Measurements from ENCODE around the gene GARIN5B.
A peak's percentile ranks its signal among the peaks of the same experiment; 100 is the strongest.
"Not testable (repeated sequence)": the region's sequence is repeated elsewhere in the genome, so short reads cannot be mapped to it uniquely, and the experiment has no call there.

GARIN5B gene

GRCh38 chr19:55346725-55347441, 16.2 kb downstream of the GARIN5B start:
- DNase-seq: no peak

DNA sequence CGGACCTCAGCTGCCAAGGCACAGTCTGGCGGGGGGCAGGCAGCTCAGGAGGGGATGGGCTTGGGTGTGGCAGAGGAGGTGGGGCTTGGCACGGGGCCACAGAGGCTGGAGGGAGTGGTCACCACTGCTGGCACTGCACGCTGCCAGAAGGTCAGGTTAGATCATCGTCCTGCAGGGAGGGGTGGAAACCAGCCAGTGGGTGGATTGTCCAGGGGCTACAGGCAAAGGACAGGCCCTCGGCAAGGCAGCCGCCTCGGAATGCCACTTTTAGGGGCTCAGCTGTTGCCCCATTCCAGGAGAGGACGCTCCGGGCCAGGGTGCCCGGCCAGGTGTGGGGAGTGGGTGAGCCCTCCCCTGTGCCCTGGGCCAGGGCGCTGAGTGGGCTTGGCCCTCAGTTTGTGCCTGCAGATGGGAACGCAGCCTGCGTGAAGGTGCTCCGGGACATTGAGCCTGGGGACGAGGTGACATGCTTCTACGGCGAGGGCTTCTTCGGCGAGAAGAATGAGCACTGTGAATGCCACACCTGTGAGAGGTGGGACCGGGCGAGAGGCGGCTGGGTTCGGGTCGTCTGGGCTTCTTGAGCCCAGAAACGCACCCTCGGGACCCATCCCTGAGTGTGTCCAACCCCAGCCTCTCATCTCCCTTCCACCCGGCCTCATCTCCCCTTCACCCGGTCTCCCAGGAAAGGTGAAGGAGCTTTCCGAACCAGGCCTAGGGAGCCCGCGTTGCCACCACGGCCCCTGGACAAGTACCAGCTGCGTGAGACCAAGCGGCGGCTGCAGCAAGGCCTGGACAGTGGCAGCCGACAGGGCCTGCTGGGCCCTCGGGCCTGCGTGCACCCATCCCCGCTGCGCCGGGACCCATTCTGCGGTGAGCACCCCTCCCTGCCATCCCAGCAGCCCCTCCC, 17.0 kb downstream of the GARIN5B start:
- DNase-seq: no peak

GRCh38 chr19:55345101-55345817, 17.8 kb downstream of the GARIN5B start:
- DNase-seq: no peak

GRCh38 chr19:55344444-55344843, 18.6 kb downstream of the GARIN5B start:
- no peak for DNase-seq

DNA sequence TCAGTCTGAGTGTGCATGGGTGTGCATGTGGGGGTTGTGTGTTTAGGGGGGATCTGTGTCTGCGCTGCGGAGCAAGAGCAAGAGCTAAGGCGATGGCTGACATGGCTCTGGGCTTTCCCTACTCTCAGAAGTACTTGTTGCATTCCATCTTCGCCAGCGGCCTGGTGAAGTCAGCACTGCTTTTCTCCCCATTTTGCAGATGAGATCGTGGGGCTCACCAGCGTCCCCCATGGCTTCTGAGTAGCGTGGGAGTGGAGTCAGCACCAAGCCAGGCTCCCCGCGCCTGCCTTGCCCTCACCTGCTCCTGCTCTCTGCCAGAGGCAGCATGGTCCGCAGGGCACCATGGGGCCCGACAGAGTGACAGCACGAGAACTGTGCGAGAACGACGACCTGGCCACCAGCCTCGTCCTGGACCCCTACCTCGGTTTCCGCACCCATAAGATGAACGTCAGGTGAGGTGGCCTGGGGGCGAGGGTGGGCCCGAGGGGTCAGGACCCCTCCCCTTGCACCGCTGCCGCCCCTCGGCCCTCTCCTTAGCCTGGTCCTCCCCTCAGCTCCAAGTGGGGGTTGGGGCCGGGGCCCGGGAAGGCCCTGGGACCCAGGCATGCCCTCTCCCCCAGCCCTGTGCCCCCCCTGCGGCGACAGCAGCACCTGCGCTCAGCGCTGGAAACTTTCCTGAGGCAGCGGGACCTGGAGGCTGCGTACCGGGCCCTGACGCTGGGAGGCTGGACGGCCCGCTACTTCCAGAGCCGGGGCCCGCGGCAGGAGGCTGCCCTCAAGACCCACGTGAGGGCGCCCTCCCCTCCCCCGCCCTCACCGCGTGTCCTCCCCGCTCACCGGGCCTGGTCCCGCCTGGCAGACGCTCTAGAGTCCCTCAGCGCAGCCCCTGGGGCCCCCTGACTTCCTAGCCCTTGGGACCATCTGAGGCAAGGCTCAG, 21.2 kb downstream of the GARIN5B start:
- DNase-seq: no peak

- peak; percentile 78 for DNase-seq
Observed at GRCh38 chr19:55341171-55341588, 21.9 kb downstream of the GARIN5B start.

DNA sequence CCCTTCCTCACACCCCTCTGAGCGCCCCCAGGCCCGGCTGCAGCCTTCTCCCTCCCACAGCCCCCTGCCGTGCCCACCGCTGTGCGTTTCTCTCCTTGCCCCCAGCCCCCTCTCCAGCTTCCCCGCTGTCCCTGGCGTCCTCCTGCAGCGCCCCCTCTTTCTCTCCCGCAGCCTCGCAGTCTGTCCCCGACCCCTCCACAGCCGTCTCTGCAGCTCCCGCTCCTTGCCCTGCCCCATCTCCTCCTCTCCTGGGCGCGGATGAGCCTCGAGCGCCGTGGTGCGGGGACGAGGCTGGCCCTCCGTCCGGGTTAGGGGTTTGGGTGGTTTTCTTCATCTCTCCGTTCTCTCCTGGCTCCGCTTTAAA, 22.3 kb downstream of the GARIN5B start:
- peak; percentile 38 for DNase-seq

DNA sequence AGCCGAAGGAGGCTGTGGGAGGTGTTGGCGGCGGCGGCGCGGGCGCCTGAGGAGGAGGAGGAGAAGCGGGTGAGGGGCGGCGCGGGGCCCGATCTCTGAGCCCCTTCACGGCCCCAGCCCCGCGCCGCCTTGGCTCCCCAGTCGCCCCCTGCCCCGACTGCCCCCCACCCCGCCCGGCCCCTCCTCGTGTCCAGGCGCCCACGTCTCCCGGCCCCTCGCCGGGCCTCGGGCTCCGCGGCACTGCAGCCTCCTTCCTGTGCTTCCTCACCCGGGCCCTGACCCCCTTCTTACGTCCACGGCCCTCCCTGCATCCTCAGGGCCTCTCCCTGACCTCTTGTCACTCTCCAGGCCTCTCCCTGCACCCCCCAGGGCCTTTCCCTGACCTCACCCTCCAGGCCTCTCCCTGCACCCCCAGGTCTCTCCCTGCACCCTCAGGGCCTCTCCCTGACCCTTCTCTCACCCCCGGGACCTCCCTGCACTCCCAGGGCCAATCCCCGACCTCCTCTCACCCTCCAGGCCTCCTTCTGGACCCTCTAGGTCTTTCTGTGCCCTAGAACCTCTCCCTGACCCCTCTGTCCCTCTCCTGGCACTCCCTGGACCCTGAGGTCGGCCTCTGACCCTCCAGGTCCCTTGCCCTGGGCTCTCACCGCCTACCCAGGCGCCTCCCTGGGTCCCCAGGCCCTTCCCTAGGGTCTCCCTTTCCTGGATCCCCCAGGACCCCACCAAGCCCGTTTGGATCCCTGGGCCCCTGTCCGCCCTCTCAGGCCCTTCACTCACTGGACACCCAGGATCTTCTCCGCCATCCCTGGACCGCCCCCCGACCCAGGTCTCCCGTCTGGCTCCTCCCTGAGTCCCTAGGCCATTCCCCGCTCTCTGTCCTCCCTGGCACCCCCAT, 22.9 kb downstream of the GARIN5B start:
- DNase-seq: peak; percentile 41

- DNase-seq: peak; percentile 100
Observed at GRCh38 chr19:55339105-55339888, 23.8 kb downstream of the GARIN5B start, which contains the start of gene KMT5C. TSS of gene KMT5C (plus strand) at chr19:55339876. CDS start at chr19:55341937, 2,061 bp downstream.

DNA sequence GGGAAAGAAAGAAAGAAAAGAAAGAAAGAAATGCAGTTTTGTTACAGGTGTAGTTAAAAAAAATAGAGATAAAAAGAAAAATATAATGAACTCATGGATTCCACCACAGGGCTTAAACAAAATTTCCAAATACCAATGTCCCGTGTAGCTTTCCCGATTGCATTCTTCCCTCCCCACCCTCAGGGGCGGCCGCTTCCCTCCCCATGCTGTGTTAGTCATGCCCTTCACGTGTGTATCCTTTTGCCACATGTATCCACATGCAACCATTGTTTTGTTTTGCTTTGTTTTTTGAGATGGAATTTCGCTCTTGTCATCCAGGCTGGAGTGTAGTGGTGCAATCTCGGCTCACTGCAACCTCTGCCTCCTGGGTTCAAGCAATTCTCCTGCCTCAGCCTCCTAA, 27.0 kb downstream of the GARIN5B start:
- DNase-seq: no peak

DNA sequence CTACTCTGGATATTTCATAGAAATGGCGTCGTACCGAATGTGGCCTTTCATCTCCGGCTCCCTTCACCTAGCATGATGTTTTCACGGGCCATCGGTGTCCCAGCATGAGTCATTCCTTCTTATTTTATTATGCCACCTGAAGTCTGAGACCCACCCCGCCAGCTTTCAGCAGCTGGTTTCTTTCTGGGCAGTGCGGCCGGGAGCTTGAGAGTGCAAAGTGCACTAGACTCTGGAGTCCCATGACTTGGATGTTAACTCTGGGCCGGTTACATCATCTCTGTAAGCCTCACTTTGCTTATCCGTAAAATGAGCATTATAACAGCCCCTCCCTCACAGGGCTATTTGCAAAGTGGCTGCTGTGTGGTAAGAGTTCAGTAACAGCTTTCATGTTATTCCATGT, 29.2 kb downstream of the GARIN5B start:
- no peak for DNase-seq

- not testable (repeated sequence) for DNase-seq
Observed at GRCh38 chr19:55329791-55330190, 33.3 kb downstream of the GARIN5B start.

GRCh38 chr19:55328774-55329318, 34.2 kb downstream of the GARIN5B start:
- DNase-seq: not testable (repeated sequence)

GRCh38 chr19:55325172-55325571, 37.9 kb downstream of the GARIN5B start, which contains the start of gene TMEM150B:
TSS of gene TMEM150B (minus strand) at chr19:55325341. CDS start at chr19:55321036, 4,305 bp downstream.
- peak; percentile 63 for DNase-seq

DNA sequence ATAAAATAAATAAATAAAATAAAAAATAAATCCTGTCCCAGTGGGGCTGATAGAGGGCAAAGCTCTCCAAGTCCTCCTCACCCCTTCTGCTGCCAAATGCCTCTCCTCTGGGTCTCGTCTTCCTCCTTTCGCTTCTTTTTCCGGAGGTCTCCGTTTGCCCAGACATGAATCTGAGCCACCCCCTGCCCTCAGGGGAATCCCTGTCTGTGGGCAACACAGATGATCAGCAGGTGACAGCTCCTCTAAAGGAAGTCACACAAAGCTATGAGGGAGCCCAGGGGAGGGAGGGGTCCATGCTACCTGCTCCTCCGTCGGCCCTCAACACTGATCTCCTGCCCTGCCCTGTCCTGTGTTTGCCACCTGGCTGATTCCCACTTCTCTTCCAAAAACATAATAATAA, 38.4 kb downstream of the GARIN5B start:
- DNase-seq: no peak

DNA sequence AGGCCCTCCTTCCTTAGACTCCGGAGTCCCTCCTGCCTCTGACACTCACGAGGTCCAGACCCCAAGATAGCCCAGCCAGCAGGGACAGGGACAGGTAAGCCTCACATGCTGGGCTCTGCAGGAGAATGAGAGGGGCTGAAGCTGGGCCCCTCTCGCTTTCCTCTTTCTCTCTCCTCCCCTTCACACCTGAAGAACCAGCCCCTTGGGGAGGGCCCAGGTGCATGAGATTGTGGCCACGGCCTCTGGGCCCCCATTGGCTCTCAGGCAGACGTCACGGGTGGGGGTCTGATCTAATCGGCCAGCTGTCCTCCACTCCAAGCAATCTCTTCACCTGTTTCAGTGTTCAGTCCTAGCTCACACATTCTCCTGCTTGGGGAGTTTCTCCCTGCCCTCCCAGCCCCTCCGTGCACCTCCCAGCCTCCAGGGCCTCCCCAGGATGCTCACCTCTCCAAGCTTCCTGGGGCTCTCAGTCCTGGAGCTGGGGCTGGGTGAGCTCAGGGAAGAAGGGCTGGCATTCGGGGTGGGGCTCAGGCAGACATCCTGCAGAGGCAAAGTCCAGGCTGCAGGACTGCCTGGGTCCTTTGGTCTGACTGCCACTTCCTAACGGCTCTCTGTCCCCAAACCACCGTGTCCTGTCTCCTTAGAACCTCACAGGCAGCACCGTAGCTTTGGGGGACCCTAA, 40.7 kb downstream of the GARIN5B start:
- no peak for DNase-seq

GRCh38 chr19:55321466-55322137, 41.5 kb downstream of the GARIN5B start:
- no peak for DNase-seq

- no peak for DNase-seq
Observed at GRCh38 chr19:55320844-55321419, 42.1 kb downstream of the GARIN5B start.
